HUES64 (cell line): Measurements from ENCODE around the gene TJP2.

Experiments
- H3K27ac ChIP-seq: 2 replicates; pipeline ENCODE4 v1.7.0; 2013; ENCODE audit warnings: low read depth, low read length, inconsistent platforms
- H3K27me3 ChIP-seq: 2 replicates; pipeline ENCODE4 v1.6.1; 2013; ENCODE audit warnings: mild to moderate bottlenecking, low read length; ENCODE audit not compliant: insufficient read depth
- H3K36me3 ChIP-seq: 2 replicates; pipeline ENCODE4 v1.6.1; 2013; ENCODE audit warnings: mild to moderate bottlenecking, low read length; ENCODE audit not compliant: insufficient read depth
- H3K4me1 ChIP-seq: 2 replicates; pipeline ENCODE4 v1.6.1; 2013; ENCODE audit warnings: mild to moderate bottlenecking, low read length, moderate library complexity; ENCODE audit not compliant: insufficient read depth
- H3K4me3 ChIP-seq: 2 replicates; pipeline ENCODE4 v1.5.1; 2013; ENCODE audit warnings: mild to moderate bottlenecking, low read length, moderate library complexity
- H3K9ac ChIP-seq: 2 replicates; pipeline ENCODE4 v1.6.1; 2013; ENCODE audit warnings: mild to moderate bottlenecking, low read depth, low read length
- H3K9me3 ChIP-seq: 2 replicates; pipeline ENCODE4 v1.6.1; 2013; ENCODE audit warnings: low read depth, low read length; ENCODE audit not compliant: insufficient read depth
- WGBS: fragments of 150-250, 120-280 bp; methylation state at CpG from one replicate; pipeline ENCODE4 v1.1.7; 2013; ENCODE audit warnings: missing lambda C conversion rate; 5-methylcytosine and 5-hydroxymethylcytosine counted together

TJP2 gene

GRCh38 chr9:69314547-69314946 is 140.5 kb downstream of the TJP2 start:
- Histone ChIP-seq H3K9ac (no peak overlapping the region), H3K4me3 (no peak overlapping the region), H3K4me1 (peaks cover 12% of the 10 kb centered on the region), H3K36me3 (no peaks in the 10 kb centered on the region), H3K27me3 (no peaks in the 10 kb centered on the region), H3K27ac (no peak overlapping the region), H3K9me3 (peaks cover 44% of the 10 kb centered on the region)
- WGBS = 100% methylated on average over 1 of the region's 1 CpG

GRCh38 chr9:69317081-69317480 is 143.0 kb downstream of the TJP2 start:
- Histone ChIP-seq H3K36me3 (no peaks in the 10 kb centered on the region), H3K27ac (no peak overlapping the region), H3K9me3 (peaks cover 31% of the 10 kb centered on the region), H3K9ac (no peak overlapping the region), H3K27me3 (no peaks in the 10 kb centered on the region), H3K4me1 (peaks cover 20% of the 10 kb centered on the region), H3K4me3 (no peak overlapping the region)
- WGBS = 100% methylated on average over 2 of the region's 2 CpGs

GRCh38 chr9:69317894-69318293 is 143.8 kb downstream of the TJP2 start:
- H3K4me1 ChIP-seq = peaks cover 20% of the 10 kb centered on the region
- H3K36me3 ChIP-seq = no peaks in the 10 kb centered on the region
- no peak overlapping the region for H3K4me3 ChIP-seq
- peaks cover 23% of the 10 kb centered on the region for H3K9me3 ChIP-seq
- no peak overlapping the region for H3K9ac ChIP-seq
- H3K27ac ChIP-seq = no peak overlapping the region
- H3K27me3 ChIP-seq = peaks cover 2% of the 10 kb centered on the region; the same call in 1 of the 2 replicates

GRCh38 chr9:69319324-69320025 is 145.4 kb downstream of the TJP2 start:
- H3K27ac ChIP-seq = no peak overlapping the region
- peaks cover 23% of the 10 kb centered on the region for H3K4me1 ChIP-seq
- 55% methylated on average over 6 of the region's 6 CpGs for WGBS
- peaks cover 17% of the 10 kb centered on the region for H3K27me3 ChIP-seq
- no peaks in the 10 kb centered on the region for H3K36me3 ChIP-seq
- H3K4me3 ChIP-seq = no peak overlapping the region
- no peak overlapping the region for H3K9ac ChIP-seq
- peaks cover 7% of the 10 kb centered on the region for H3K9me3 ChIP-seq

- H3K27me3 ChIP-seq = peaks cover 42% of the 10 kb centered on the region
- H3K9me3 ChIP-seq = 0 out of 2 replicates have a peak, but pooled peaks cover 2% of the 10 kb centered on the region
Observed at GRCh38 chr9:69322256-69322655, 148.2 kb downstream of the TJP2 start.

GRCh38 chr9:69323861-69324260 is 149.8 kb downstream of the TJP2 start:
- Histone ChIP-seq H3K27ac (no peak overlapping the region), H3K27me3 (peaks cover 45% of the 10 kb centered on the region), H3K9ac (no peak overlapping the region), H3K9me3 (no peaks in the 10 kb centered on the region), H3K4me1 (peaks cover 24% of the 10 kb centered on the region), H3K4me3 (peak overlapping the region; percentile 79), H3K36me3 (no peaks in the 10 kb centered on the region)
- no CpG with 5 or more reads among the region's 2 CpGs for WGBS

More at GRCh38 chr9:69322256-69322655, 148.2 kb downstream of the TJP2 start:
- Histone ChIP-seq H3K9ac (no peak overlapping the region), H3K27ac (no peak overlapping the region), H3K4me1 (peaks cover 29% of the 10 kb centered on the region), H3K4me3 (no peak overlapping the region), H3K36me3 (no peaks in the 10 kb centered on the region)
- 86% methylated on average over 1 of the region's 1 CpG for WGBS
